Measurements from ENCODE around the gene KCNMB1.

GRCh38 chr5:170408226-170408625, 19.1 kb upstream of the KCNMB1 start:
- TF ChIP-seq CTCF (conservative IDR thresholded peaks at IDR 0.05; ENCODE audit: low read depth, low read length) = no peak
- TF ChIP-seq EZH2 (IDR thresholded peaks at IDR 0.05; ENCODE audit: low read length, unreplicated experiment) = no peak

All from PC-3 (cell line).